HEK293 (cell line): ENCODE measurements around the gene PCP4.

ENCODE experiments used
- CTCF ChIA-PET: fragments of 350-600 bp; formaldehyde crosslinking; extraction: SDS; loops from one replicate; lab custom pipeline; 2021; ENCODE audit warnings: antibody characterized with exemption; lab: Yijun Ruan, JAX
- POLR2A ChIA-PET: fragments of 300-600 bp; formaldehyde crosslinking; extraction: SDS; loops from one replicate; lab custom pipeline; 2020; ENCODE audit warnings: antibody characterized with exemption, inconsistent platforms; lab: Yijun Ruan, JAX
- H3K27ac ChIP-seq: fragments of 200-500 bp; sonication (Bioruptor generic); 2 replicates; pipeline ENCODE4 v1.5.1; 2014; ENCODE audit warnings: low read depth, low read length, control low read depth, inconsistent platforms; ENCODE audit errors: extremely low read depth
- H3K36me3 ChIP-seq, 2 experiments: fragments of 200-500 bp in 1 of 2; sonication (Bioruptor generic) in 1 of 2; 1 replicate in 1 of 2; 2 replicates in 1 of 2; pipeline ENCODE4 v1.5.1; 2014 to 2017; ENCODE audit warnings: inconsistent platforms in 2 of 2, low read length in 2 of 2; ENCODE audit not compliant: control insufficient read depth in 2 of 2, insufficient read depth in 1 of 2
- H3K4me1 ChIP-seq: fragments of 200-500 bp; sonication (Bioruptor generic); 2 replicates; pipeline ENCODE4 v1.5.1; 2014; ENCODE audit warnings: mild to moderate bottlenecking, low read length, inconsistent platforms; ENCODE audit not compliant: control insufficient read depth, insufficient read depth
- H3K4me3 ChIP-seq: 2 replicates; pipeline ENCODE4 v1.5.1; 2011; ENCODE audit warnings: low read depth, mild to moderate bottlenecking, control low read depth, low read length, moderate library complexity
- H3K9me3 ChIP-seq: fragments of 200-500 bp; sonication (Bioruptor generic); 2 replicates; pipeline ENCODE4 v1.5.1; 2014; ENCODE audit warnings: low read depth, low read length, inconsistent platforms; ENCODE audit not compliant: control insufficient read depth, insufficient read depth
- BCL11B ChIP-seq: fragments of 450-650 bp; formaldehyde crosslinking; IDR thresholded peaks from 2 replicates; pipeline ENCODE4 v1.5.1; 2016; ENCODE audit warnings: low read depth, missing biosample characterization, missing genetic modification characterization
- EGR2 ChIP-seq: fragments of 450-650 bp; formaldehyde crosslinking; IDR thresholded peaks from 2 replicates; pipeline ENCODE4 v1.5.1; 2016; ENCODE audit warnings: low read depth, missing biosample characterization, missing genetic modification characterization
- YY1 ChIP-seq: fragments of 450-650 bp; formaldehyde crosslinking; IDR thresholded peaks from 2 replicates; pipeline ENCODE4 v1.5.1; 2018; ENCODE audit warnings: missing biosample characterization, missing genetic modification characterization
- ZBTB48 ChIP-seq: fragments of 450-650 bp; formaldehyde crosslinking; IDR thresholded peaks from 2 replicates; pipeline ENCODE4 v1.5.1; 2016; ENCODE audit warnings: missing biosample characterization, missing genetic modification characterization
- ZBTB8A ChIP-seq: fragments of 450-650 bp; formaldehyde crosslinking; IDR thresholded peaks from 2 replicates; pipeline ENCODE4 v1.5.1; 2016; ENCODE audit warnings: missing biosample characterization, missing genetic modification characterization
- ZNF133 ChIP-seq: fragments of 450-650 bp; formaldehyde crosslinking; IDR thresholded peaks from 2 replicates; pipeline ENCODE4 v1.5.1; 2016; ENCODE audit warnings: missing biosample characterization, missing genetic modification characterization
- ZNF146 ChIP-seq: fragments of 450-650 bp; formaldehyde crosslinking; IDR thresholded peaks from 2 replicates; pipeline ENCODE4 v1.5.1; 2016; ENCODE audit warnings: missing biosample characterization, missing genetic modification characterization
- ZNF2 ChIP-seq: fragments of 450-650 bp; formaldehyde crosslinking; IDR thresholded peaks from 2 replicates; pipeline ENCODE4 v1.5.1; 2016; ENCODE audit warnings: missing biosample characterization, missing genetic modification characterization
- ZNF248 ChIP-seq: fragments of 450-650 bp; formaldehyde crosslinking; IDR thresholded peaks from 2 replicates; pipeline ENCODE4 v1.5.1; 2017; ENCODE audit warnings: missing biosample characterization, missing genetic modification characterization
- ZNF292 ChIP-seq: fragments of 450-650 bp; formaldehyde crosslinking; IDR thresholded peaks from 2 replicates; pipeline ENCODE4 v1.5.1; 2016; ENCODE audit warnings: low read depth, missing biosample characterization, missing genetic modification characterization, borderline replicate concordance
- ZNF311 ChIP-seq: fragments of 450-650 bp; formaldehyde crosslinking; IDR thresholded peaks from 2 replicates; pipeline ENCODE4 v1.5.1; 2017; ENCODE audit warnings: missing biosample characterization, missing genetic modification characterization, borderline replicate concordance
- ZNF324 ChIP-seq: fragments of 450-650 bp; formaldehyde crosslinking; IDR thresholded peaks from 2 replicates; pipeline ENCODE4 v1.5.1; 2016; ENCODE audit warnings: missing biosample characterization, missing genetic modification characterization
- ZNF366 ChIP-seq: fragments of 450-650 bp; formaldehyde crosslinking; conservative IDR thresholded peaks from 2 replicates; pipeline ENCODE4 v1.5.1; 2016; ENCODE audit warnings: missing biosample characterization, missing genetic modification characterization
- ZNF394 ChIP-seq: fragments of 450-650 bp; formaldehyde crosslinking; IDR thresholded peaks from 2 replicates; pipeline ENCODE4 v1.5.1; 2016; ENCODE audit warnings: missing biosample characterization, missing genetic modification characterization, mild to moderate bottlenecking, moderate library complexity, borderline replicate concordance
- ZNF549 ChIP-seq: fragments of 450-650 bp; IDR thresholded peaks from 2 replicates; pipeline ENCODE4 v1.5.1; 2018; ENCODE audit warnings: missing biosample characterization, missing genetic modification characterization, mild to moderate bottlenecking, inconsistent platforms, moderate library complexity
- ZNF677 ChIP-seq: fragments of 450-650 bp; IDR thresholded peaks from 2 replicates; pipeline ENCODE4 v1.5.0; 2018; ENCODE audit warnings: missing biosample characterization, mild to moderate bottlenecking, missing genetic modification characterization, moderate library complexity
- ZNF768 ChIP-seq: fragments of 450-650 bp; formaldehyde crosslinking; IDR thresholded peaks from 2 replicates; pipeline ENCODE4 v1.5.1; 2018; ENCODE audit warnings: missing biosample characterization, mild to moderate bottlenecking, missing genetic modification characterization
- ZNF776 ChIP-seq: fragments of 450-650 bp; formaldehyde crosslinking; IDR thresholded peaks from 2 replicates; pipeline ENCODE4 v1.5.0; 2017; ENCODE audit warnings: missing biosample characterization, missing genetic modification characterization, borderline replicate concordance
- ZSCAN16 ChIP-seq: fragments of 450-650 bp; formaldehyde crosslinking; IDR thresholded peaks from 2 replicates; pipeline ENCODE4 v1.5.1; 2016; ENCODE audit warnings: missing biosample characterization, missing genetic modification characterization
- TF ChIP-seq, protein P1 (sequence below): fragments of 450-650 bp; formaldehyde crosslinking; IDR thresholded peaks from 2 replicates; pipeline ENCODE4 v1.5.1; 2016; ENCODE audit warnings: missing biosample characterization, missing genetic modification characterization
- TF ChIP-seq, protein P2 (sequence below): fragments of 450-650 bp; IDR thresholded peaks from 2 replicates; pipeline ENCODE4 v1.5.1; 2018; ENCODE audit warnings: missing biosample characterization, mild to moderate bottlenecking, missing genetic modification characterization
- TF ChIP-seq, protein P3 (sequence below): fragments of 450-650 bp; formaldehyde crosslinking; IDR thresholded peaks from 2 replicates; pipeline ENCODE4 v1.5.1; 2017; ENCODE audit warnings: missing biosample characterization, missing genetic modification characterization
- TF ChIP-seq, protein P4 (sequence below): fragments of 450-650 bp; formaldehyde crosslinking; IDR thresholded peaks from 2 replicates; pipeline ENCODE4 v1.5.1; 2016; ENCODE audit warnings: missing biosample characterization, missing genetic modification characterization
- TF ChIP-seq, protein P5 (sequence below): fragments of 450-650 bp; IDR thresholded peaks from 2 replicates; pipeline ENCODE4 v1.5.1; 2018; ENCODE audit warnings: missing biosample characterization, missing genetic modification characterization
- TF ChIP-seq, protein P6 (sequence below): fragments of 450-650 bp; formaldehyde crosslinking; IDR thresholded peaks from 2 replicates; pipeline ENCODE4 v1.5.1; 2016; ENCODE audit warnings: missing biosample characterization, missing genetic modification characterization

PCP4 gene

DNA sequence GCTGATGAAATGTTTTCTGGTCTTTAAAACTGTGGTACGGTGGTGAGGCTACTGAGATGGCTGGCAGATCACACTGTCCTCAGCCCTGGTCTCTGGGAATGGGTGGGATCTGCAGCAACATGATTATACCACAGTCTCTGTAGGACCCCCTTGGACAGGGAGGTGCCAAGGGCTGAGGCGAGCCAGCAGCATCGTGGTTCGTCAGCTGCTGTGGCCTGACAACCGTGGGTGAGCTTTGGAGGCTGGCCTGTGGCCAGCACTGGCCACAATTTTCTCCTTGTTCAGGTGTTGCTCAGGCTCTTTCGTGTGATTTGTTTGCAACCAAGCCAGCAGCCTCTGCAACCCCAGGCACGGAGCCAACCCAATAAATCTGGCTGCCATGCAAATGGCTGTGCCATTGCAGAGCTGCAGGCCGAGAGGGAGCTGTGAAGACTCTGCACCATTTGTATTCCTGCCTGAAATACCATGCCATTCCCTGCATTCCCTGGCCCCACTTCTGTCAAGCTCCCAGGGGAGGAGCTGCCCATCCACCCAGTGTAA lies 70.9 kb downstream of the PCP4 start:
- 0 out of 2 replicates have a peak overlapping the region, but pooled peaks have one; percentile 9 for H3K27ac ChIP-seq

DNA sequence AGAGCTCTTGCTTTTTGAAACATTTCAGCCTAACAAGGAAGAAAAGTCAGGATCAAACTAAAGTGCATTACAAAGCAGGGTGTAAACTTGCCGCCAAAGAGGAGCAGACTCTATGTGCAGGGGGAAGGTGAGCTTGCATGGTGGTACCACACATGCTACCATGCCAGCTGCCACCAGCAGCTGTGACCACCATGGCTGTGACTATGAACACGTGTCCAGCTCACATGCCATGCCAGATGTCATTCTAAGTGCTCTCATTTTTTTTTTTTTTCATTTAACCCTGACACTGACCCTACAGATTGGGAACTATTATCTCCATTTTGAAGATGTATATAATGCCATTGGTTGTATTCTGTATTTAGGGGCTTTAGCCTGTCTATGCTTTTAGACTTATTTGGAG lies 79.0 kb downstream of the PCP4 start:
- no peaks in the 10 kb centered on the region for H3K4me1 ChIP-seq
- POLR2A ChIA-PET: no interaction called here
- CTCF ChIA-PET: no interaction called here
- no peak overlapping the region for H3K27ac ChIP-seq
- TF ChIP-seq, protein P1, sequence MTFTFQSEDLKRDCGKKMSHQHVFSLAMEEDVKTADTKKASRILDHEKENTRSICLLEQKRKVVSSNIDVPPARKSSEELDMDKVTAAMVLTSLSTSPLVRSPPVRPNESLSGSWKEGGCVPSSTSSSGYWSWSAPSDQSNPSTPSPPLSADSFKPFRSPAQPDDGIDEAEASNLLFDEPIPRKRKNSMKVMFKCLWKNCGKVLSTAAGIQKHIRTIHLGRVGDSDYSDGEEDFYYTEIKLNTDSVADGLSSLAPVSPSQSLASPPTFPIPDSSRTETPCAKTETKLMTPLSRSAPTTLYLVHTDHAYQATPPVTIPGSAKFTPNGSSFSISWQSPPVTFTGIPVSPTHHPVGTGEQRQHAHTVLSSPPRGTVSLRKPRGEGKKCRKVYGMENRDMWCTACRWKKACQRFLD (tag by site-specific recombination): no peak
- TF ChIP-seq ZNF292 (tag by site-specific recombination) (no peak), EGR2 (tag by site-specific recombination) (no peak), ZNF394 (tag by site-specific recombination) (no peak), YY1 (tag by site-specific recombination) (no peak), ZNF324 (tag by site-specific recombination) (no peak), ZNF677 (tag by site-specific recombination) (no peak), ZSCAN16 (tag by site-specific recombination) (no peak), ZNF146 (tag by site-specific recombination) (no peak), ZBTB48 (tag by site-specific recombination) (no peak)
- H3K4me3 ChIP-seq: no peak overlapping the region
- H3K9me3 ChIP-seq: no peaks in the 10 kb centered on the region
- no peaks in the 10 kb centered on the region for H3K36me3 ChIP-seq

More for the DNA sequence above, 70.9 kb downstream of the PCP4 start:
- no peak overlapping the region for H3K4me3 ChIP-seq
- H3K4me1 ChIP-seq: no peaks in the 10 kb centered on the region; the same call in 1 of the 2 replicates
- CTCF ChIA-PET: interaction anchor here (0.5 to 1.7 kb wide), 2 partner anchors 71 to 150 kb away, joined by 3 read pairs; no protein-coding TSS in a partner anchor
- H3K9me3 ChIP-seq: no peaks in the 10 kb centered on the region
- no peak for TF ChIP-seq ZNF768 (tag by site-specific recombination)
- TF ChIP-seq ZNF2 (tag by site-specific recombination): no peak
- TF ChIP-seq ZBTB8A: no peak
- TF ChIP-seq, protein P2, sequence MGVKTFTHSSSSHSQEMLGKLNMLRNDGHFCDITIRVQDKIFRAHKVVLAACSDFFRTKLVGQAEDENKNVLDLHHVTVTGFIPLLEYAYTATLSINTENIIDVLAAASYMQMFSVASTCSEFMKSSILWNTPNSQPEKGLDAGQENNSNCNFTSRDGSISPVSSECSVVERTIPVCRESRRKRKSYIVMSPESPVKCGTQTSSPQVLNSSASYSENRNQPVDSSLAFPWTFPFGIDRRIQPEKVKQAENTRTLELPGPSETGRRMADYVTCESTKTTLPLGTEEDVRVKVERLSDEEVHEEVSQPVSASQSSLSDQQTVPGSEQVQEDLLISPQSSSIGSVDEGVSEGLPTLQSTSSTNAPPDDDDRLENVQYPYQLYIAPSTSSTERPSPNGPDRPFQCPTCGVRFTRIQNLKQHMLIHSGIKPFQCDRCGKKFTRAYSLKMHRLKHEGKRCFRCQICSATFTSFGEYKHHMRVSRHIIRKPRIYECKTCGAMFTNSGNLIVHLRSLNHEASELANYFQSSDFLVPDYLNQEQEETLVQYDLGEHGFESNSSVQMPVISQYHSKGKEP (tag by site-specific recombination): no peak
- TF ChIP-seq, protein P3, sequence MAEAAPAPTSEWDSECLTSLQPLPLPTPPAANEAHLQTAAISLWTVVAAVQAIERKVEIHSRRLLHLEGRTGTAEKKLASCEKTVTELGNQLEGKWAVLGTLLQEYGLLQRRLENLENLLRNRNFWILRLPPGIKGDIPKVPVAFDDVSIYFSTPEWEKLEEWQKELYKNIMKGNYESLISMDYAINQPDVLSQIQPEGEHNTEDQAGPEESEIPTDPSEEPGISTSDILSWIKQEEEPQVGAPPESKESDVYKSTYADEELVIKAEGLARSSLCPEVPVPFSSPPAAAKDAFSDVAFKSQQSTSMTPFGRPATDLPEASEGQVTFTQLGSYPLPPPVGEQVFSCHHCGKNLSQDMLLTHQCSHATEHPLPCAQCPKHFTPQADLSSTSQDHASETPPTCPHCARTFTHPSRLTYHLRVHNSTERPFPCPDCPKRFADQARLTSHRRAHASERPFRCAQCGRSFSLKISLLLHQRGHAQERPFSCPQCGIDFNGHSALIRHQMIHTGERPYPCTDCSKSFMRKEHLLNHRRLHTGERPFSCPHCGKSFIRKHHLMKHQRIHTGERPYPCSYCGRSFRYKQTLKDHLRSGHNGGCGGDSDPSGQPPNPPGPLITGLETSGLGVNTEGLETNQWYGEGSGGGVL (tag by site-specific recombination): no peak
- TF ChIP-seq, protein P4, sequence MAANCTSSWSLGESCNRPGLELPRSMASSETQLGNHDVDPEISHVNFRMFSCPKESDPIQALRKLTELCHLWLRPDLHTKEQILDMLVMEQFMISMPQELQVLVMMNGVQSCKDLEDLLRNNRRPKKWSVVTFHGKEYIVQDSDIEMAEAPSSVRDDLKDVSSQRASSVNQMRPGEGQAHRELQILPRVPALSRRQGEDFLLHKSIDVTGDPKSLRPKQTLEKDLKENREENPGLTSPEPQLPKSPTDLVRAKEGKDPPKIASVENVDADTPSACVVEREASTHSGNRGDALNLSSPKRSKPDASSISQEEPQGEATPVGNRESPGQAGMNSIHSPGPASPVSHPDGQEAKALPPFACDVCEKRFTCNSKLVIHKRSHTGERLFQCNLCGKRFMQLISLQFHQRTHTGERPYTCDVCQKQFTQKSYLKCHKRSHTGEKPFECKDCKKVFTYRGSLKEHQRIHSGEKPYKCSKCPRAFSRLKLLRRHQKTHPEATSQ: no peak
- TF ChIP-seq, protein P5, sequence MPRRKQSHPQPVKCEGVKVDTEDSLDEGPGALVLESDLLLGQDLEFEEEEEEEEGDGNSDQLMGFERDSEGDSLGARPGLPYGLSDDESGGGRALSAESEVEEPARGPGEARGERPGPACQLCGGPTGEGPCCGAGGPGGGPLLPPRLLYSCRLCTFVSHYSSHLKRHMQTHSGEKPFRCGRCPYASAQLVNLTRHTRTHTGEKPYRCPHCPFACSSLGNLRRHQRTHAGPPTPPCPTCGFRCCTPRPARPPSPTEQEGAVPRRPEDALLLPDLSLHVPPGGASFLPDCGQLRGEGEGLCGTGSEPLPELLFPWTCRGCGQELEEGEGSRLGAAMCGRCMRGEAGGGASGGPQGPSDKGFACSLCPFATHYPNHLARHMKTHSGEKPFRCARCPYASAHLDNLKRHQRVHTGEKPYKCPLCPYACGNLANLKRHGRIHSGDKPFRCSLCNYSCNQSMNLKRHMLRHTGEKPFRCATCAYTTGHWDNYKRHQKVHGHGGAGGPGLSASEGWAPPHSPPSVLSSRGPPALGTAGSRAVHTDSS (tag by site-specific recombination): no peak
- no peak for TF ChIP-seq ZNF311 (tag by site-specific recombination)
- TF ChIP-seq ZNF366 (tag by site-specific recombination): no peak
- TF ChIP-seq, protein P6, sequence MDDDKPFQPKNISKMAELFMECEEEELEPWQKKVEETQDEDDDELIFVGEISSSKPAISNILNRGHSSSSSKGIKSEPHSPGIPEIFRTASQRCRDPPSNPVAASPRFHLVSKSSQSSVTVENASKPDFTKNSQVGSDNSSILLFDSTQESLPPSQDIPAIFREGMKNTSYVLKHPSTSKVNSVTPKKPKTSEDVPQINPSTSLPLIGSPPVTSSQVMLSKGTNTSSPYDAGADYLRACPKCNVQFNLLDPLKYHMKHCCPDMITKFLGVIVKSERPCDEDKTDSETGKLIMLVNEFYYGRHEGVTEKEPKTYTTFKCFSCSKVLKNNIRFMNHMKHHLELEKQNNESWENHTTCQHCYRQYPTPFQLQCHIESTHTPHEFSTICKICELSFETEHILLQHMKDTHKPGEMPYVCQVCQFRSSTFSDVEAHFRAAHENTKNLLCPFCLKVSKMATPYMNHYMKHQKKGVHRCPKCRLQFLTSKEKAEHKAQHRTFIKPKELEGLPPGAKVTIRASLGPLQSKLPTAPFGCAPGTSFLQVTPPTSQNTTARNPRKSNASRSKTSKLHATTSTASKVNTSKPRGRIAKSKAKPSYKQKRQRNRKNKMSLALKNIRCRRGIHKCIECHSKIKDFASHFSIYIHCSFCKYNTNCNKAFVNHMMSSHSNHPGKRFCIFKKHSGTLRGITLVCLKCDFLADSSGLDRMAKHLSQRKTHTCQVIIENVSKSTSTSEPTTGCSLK (tag by site-specific recombination): no peak
- TF ChIP-seq ZNF776 (tag by site-specific recombination): no peak
- no peak for TF ChIP-seq BCL11B
- no peak for TF ChIP-seq ZNF248 (tag by site-specific recombination)
- no peak for TF ChIP-seq ZNF549 (tag by site-specific recombination)
- TF ChIP-seq ZNF133: no peak
- TF ChIP-seq, all 188 proteins: peak for 0
- no peaks in the 10 kb centered on the region for H3K36me3 ChIP-seq
- POLR2A ChIA-PET: no interaction called here
